Activated CD4-positive, alpha-beta T cell treated with anti-CD3 and anti-CD28 coated beads, Interleukin-2, amount 10 ng/mL, durations not matched to agents 24 days and 14 days (primary cell): Measurements from ENCODE around the gene DOCK3. TPM values are rescaled to one million over a fixed set of nuclear protein-coding genes. Genes with fewer than 3 reads are reported as not detected.

Experiments used
- DNase-seq: peaks from one replicate; pipeline ENCODE4 v3.0.0; 2022
- H3K27ac Mint-ChIP-seq: one replicate; pipeline ENCODE4 v1.8.0; 2022; ENCODE audit warnings: mild to moderate bottlenecking, mixed read lengths
- H3K27me3 Mint-ChIP-seq: one replicate; pipeline ENCODE4 v1.8.0; 2022; ENCODE audit warnings: mixed read lengths
- H3K36me3 Mint-ChIP-seq: one replicate; pipeline ENCODE4 v1.8.0; 2022; ENCODE audit warnings: low read depth, mild to moderate bottlenecking, mixed read lengths
- H3K4me1 Mint-ChIP-seq: one replicate; pipeline ENCODE4 v1.8.0; 2021; ENCODE audit warnings: mixed read lengths
- H3K4me3 Mint-ChIP-seq: one replicate; pipeline ENCODE4 v1.8.0; 2022; ENCODE audit warnings: mild to moderate bottlenecking, moderate library complexity, mixed read lengths
- H3K9me3 Mint-ChIP-seq: one replicate; pipeline ENCODE4 v1.8.0; 2021; ENCODE audit warnings: mixed read lengths
- intact Hi-C: fragments of 100-400 bp; cut with micrococcal nuclease; formaldehyde crosslinking; loops from one replicate; pipeline ENCODE4 v1.15.1; 2023
- total RNA-seq: library from RNA; stranded (reverse); gene quantifications from 2 replicates; pipeline ENCODE4 v1.2.3, GENCODE V29; 2022

The DOCK3 gene
- total RNA-seq, 1 donor from 2014 or later = 1.8 TPM

GRCh38 chr3:50642382-50642781 lies 32.3 kb upstream of the DOCK3 start:
- no peak for DNase-seq
- Mint-ChIP-seq H3K9me3 (no peaks in the 10 kb centered on the region), H3K27ac (no peak overlapping the region), H3K36me3 (peaks cover 65% of the 10 kb centered on the region), H3K4me3 (no peak overlapping the region), H3K27me3 (no peaks in the 10 kb centered on the region), H3K4me1 (peaks cover 19% of the 10 kb centered on the region)
- intact Hi-C loops = no loop called here

DNA sequence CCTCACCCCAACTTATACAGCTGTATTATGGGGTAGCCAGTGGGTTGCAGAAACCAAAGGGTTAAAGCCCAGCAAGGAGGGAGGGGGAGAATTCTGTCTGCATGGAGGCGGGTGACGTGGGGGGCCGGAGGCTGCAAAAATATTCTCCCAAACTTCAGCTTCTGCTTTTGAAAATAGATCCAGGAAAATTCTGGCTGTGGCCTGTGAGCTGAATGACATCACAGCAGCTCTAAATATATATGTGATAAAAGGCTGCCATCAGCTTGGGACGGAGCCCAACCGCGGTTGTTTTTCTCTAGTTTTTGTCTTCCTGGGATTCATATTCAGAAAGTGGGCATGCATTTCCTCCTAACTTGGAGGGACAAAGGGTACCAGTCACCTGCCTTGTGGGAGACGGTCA lies 30.2 kb upstream of the DOCK3 start:
- no peak overlapping the region for H3K27ac Mint-ChIP-seq
- DNase-seq = no peak
- no peaks in the 10 kb centered on the region for H3K27me3 Mint-ChIP-seq
- H3K9me3 Mint-ChIP-seq = no peaks in the 10 kb centered on the region
- intact Hi-C loops = no loop called here
- peaks cover 73% of the 10 kb centered on the region for H3K36me3 Mint-ChIP-seq
- H3K4me1 Mint-ChIP-seq = peaks cover 7% of the 10 kb centered on the region
- no peak overlapping the region for H3K4me3 Mint-ChIP-seq

- H3K36me3 Mint-ChIP-seq = peaks cover 70% of the 10 kb centered on the region
- H3K27ac Mint-ChIP-seq = no peak overlapping the region
Observed at GRCh38 chr3:50645378-50645777, 29.3 kb upstream of the DOCK3 start.

DNA sequence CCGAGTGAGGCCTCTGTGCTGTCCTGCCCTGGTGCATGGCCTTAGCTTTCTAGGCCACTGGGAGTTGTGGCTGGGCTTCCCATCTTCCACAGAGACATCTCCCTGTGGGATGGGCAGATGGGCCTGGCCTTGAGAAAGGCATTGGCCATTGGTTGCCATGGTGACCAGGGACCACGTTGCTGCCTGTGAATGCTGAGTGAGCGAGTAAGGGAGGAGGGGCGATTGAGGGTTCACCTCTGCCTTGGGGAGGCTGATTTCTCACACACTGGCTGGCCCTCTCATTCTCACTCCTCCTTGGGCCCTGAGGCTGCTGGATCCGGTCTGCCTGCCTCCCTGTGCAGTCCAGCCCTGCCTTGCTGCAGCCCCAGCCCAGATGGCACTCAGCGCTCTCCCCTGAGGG lies 26.4 kb upstream of the DOCK3 start:
- Mint-ChIP-seq H3K36me3 (peaks cover 51% of the 10 kb centered on the region), H3K9me3 (no peaks in the 10 kb centered on the region), H3K27ac (no peak overlapping the region), H3K4me1 (peaks cover 5% of the 10 kb centered on the region), H3K4me3 (no peak overlapping the region), H3K27me3 (no peaks in the 10 kb centered on the region)
- no peak for DNase-seq
- intact Hi-C loops = no loop called here

More at GRCh38 chr3:50645378-50645777, 29.3 kb upstream of the DOCK3 start:
- no peak for DNase-seq
- Mint-ChIP-seq H3K4me1 (peaks cover 6% of the 10 kb centered on the region), H3K27me3 (no peaks in the 10 kb centered on the region), H3K4me3 (no peak overlapping the region), H3K9me3 (no peaks in the 10 kb centered on the region)
- intact Hi-C loops = no loop called here

DNA sequence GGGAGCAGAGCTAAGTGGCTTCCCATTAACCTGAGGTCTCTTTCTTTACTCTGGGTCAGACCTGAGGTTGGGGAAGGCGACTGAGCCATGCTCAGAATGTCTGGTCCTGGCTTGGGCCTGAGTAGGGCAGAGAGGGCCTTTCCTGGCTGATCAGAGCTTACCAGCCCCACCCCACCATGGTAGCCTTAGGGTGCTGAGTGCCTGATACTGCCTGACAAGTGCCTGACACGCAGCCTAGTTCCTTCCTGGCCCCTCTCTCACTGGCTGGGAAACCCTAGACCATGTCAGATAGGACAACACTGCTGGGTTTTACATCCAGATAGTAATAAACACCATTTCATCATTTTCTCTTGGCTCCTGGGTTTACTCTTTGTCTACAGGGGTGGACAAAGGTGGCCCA lies 25.8 kb upstream of the DOCK3 start:
- Mint-ChIP-seq H3K4me3 (no peak overlapping the region), H3K4me1 (peaks cover 8% of the 10 kb centered on the region), H3K27me3 (no peaks in the 10 kb centered on the region), H3K36me3 (peaks cover 45% of the 10 kb centered on the region), H3K27ac (no peak overlapping the region), H3K9me3 (no peaks in the 10 kb centered on the region)
- intact Hi-C loops = no loop called here
- DNase-seq = no peak

DNA sequence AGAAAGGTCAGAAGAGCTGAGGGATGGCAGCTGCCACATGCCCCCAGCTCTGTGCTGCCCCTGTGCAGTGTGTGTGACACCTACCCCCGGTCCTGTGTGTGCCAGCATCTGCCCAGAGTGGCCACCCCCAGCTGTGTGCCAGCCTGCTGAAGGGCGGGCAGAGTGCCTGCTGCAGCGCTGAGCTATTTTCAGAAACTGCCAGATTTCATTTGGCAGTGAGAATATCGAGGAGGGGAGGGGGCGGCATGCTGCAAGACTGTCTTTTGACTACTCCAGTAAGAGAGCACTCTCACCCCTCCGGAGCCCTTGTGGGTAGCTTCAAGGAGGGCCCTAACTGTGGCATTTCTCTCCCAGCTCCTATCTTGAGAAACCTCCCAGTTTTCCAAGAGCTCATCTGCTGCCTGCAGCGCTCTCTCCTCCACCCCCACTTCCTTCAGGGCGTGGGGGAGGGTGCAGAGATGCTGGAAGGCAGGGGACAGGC lies 25.2 kb upstream of the DOCK3 start:
- Mint-ChIP-seq H3K27me3 (no peaks in the 10 kb centered on the region), H3K4me3 (no peak overlapping the region), H3K36me3 (peaks cover 39% of the 10 kb centered on the region), H3K4me1 (peaks cover 11% of the 10 kb centered on the region), H3K27ac (no peak overlapping the region), H3K9me3 (no peaks in the 10 kb centered on the region)
- intact Hi-C loops = no loop called here
- DNase-seq = no peak

GRCh38 chr3:50650018-50650417 lies 24.7 kb upstream of the DOCK3 start:
- no peak for DNase-seq
- intact Hi-C loops = no loop called here
- Mint-ChIP-seq H3K27me3 (no peaks in the 10 kb centered on the region), H3K27ac (peak overlapping the region; percentile 32), H3K4me1 (peaks cover 17% of the 10 kb centered on the region), H3K4me3 (no peak overlapping the region), H3K9me3 (no peaks in the 10 kb centered on the region), H3K36me3 (peaks cover 34% of the 10 kb centered on the region)

DNA sequence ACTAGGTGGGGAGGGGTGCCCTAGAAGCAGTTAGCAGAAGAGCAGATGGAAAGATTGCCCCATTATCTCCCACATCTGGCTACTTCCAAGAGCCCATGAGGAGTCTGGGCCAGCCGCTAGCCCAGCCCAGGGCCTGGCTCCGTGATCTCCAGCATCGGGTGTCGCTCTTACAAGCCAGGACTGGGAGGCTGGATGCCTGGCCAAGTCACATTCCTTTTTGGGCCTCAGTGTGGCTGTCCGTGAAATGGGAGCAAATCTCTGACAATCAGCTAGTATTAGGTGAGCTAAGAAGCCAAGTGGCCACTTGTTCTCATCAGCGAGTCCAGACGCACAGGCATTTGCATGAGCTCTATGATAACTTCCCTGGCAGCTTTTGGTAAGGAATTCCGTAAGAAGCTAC lies 23.3 kb upstream of the DOCK3 start:
- Mint-ChIP-seq H3K27ac (no peak overlapping the region), H3K4me3 (no peak overlapping the region), H3K9me3 (no peaks in the 10 kb centered on the region), H3K36me3 (peaks cover 22% of the 10 kb centered on the region), H3K4me1 (peaks cover 23% of the 10 kb centered on the region), H3K27me3 (no peaks in the 10 kb centered on the region)
- no peak for DNase-seq
- intact Hi-C loops = no loop called here

DNA sequence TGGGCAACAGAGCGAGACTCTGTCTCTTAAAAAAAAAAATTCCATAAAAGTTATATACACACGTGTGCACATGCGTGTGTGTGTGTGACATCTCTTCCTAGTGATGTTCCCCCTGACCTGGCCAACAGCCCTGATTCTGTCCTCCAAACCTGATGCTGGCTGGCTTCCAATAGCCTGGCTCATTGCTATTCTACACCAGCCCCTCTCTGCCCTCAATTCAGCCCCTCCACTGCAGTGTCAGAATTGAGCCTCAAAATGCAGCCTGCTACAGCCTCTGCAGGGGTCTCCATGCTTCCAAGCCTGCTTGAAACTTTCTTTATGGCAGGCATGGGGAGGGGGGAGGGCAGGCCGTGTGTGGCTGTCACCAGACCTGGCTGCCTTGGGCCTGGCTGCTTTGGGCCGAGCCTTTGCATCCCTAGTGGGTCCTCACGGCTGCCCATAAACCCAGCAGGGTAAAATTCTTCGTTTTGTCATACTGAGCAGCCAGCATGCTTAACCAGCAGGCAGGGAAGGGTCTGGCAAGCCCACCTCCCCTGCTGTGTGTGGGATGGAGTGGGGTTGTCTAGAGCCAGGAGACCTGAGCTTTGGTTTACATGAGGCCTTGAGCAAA lies 22.7 kb upstream of the DOCK3 start:
- no peak overlapping the region for H3K4me3 Mint-ChIP-seq
- no peak for DNase-seq
- H3K9me3 Mint-ChIP-seq = no peaks in the 10 kb centered on the region
- peak overlapping the region; percentile 24 for H3K27ac Mint-ChIP-seq
- peaks cover 23% of the 10 kb centered on the region for H3K4me1 Mint-ChIP-seq
- intact Hi-C loops = loop anchor here (1.0 kb wide), 2 partner anchors 36 to 80 kb away; no protein-coding TSS in a partner anchor
- H3K36me3 Mint-ChIP-seq = peaks cover 17% of the 10 kb centered on the region
- no peaks in the 10 kb centered on the region for H3K27me3 Mint-ChIP-seq

DNA sequence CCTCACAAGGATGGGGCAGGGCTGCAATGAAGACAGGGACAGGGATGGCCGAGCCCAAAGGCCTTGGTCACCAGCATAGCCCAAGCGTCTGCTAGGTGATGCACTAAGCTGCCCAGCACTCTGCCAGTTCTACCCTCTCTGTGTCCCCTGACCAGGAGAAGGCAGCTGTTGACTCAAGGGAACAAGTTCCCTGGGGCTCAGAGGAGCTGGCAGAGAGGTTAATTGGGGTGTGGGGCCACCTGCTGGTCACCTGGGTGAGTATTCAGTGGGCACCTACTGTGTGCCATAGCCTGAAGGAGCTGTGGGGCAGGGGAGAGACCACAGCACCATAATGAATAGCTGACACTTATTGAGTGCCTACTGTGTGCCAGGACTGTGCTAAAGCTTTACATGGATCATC lies 22.0 kb upstream of the DOCK3 start:
- peak; percentile 83 for DNase-seq
- intact Hi-C loops = loop anchor here (1.0 kb wide), 2 partner anchors 36 to 80 kb away; no protein-coding TSS in a partner anchor

GRCh38 chr3:50653937-50654595 lies 20.7 kb upstream of the DOCK3 start:
- peak overlapping the region; percentile 91 for H3K27ac Mint-ChIP-seq
- peaks cover 5% of the 10 kb centered on the region for H3K36me3 Mint-ChIP-seq
- no peaks in the 10 kb centered on the region for H3K9me3 Mint-ChIP-seq
- H3K4me3 Mint-ChIP-seq = no peak overlapping the region
- H3K4me1 Mint-ChIP-seq = peaks cover 23% of the 10 kb centered on the region
- DNase-seq = no peak
- no peaks in the 10 kb centered on the region for H3K27me3 Mint-ChIP-seq
- intact Hi-C loops = no loop called here

More for the DNA sequence above, 22.0 kb upstream of the DOCK3 start:
- Mint-ChIP-seq H3K27ac (peak overlapping the region; percentile 5), H3K36me3 (peaks cover 13% of the 10 kb centered on the region), H3K9me3 (no peaks in the 10 kb centered on the region), H3K4me1 (peaks cover 23% of the 10 kb centered on the region), H3K4me3 (no peak overlapping the region), H3K27me3 (no peaks in the 10 kb centered on the region)

DNA sequence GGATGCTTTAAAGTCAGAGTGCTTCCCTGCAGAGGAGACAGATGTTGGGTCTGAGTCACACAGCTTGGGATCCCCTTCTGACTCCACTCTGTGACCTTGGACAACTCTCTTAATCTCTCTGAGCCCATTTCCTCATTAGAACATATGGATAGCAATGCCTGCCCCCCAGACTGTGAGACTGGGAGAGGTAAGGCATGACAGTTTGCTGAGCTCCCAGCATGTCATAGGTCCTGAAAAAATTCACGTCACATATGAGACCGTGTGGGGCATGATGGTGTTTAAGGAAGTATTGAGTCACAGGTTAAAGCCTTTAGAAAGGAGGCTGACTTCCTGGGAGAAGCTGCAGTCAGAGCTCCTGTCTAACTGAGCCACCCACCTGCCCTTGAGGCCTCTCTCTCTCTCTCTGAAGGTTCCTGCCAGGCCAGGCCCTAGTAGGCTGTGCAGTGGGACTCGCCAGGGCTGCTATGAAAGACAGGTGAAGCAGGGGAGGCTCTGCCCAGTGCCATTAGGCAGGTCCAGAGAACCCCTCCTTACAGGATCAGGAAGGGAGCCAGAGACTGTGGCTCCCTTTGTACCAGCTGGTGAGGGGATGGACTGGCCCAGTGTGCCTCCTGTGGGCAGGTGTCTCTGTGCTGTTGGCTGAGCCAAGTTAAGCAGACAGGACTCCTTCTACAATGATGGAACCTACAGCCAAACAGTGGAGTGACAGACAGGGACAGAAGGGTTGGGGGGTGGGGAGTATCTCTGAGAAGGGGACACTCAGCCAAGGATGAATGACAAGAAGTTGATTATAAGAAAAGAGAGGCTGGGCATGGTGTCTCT lies 19.5 kb upstream of the DOCK3 start:
- Mint-ChIP-seq H3K9me3 (no peaks in the 10 kb centered on the region), H3K4me3 (no peak overlapping the region), H3K27me3 (no peaks in the 10 kb centered on the region), H3K36me3 (peaks cover 2% of the 10 kb centered on the region), H3K4me1 (peaks cover 23% of the 10 kb centered on the region), H3K27ac (peak overlapping the region; percentile 91)
- no peak for DNase-seq
- intact Hi-C loops = loop anchor here (1.0 kb wide), 1 partner anchor 31 kb away; no protein-coding TSS in a partner anchor

GRCh38 chr3:50656417-50657195 lies 18.1 kb upstream of the DOCK3 start:
- H3K9me3 Mint-ChIP-seq = no peaks in the 10 kb centered on the region
- peaks cover 23% of the 10 kb centered on the region for H3K4me1 Mint-ChIP-seq
- peaks cover 2% of the 10 kb centered on the region for H3K36me3 Mint-ChIP-seq
- H3K27me3 Mint-ChIP-seq = no peaks in the 10 kb centered on the region
- peak overlapping the region; percentile 49 for H3K27ac Mint-ChIP-seq
- no peak overlapping the region for H3K4me3 Mint-ChIP-seq
- DNase-seq = no peak
- intact Hi-C loops = no loop called here
